Measurements from ENCODE around the gene AP1M1. TPM values are rescaled to one million over a fixed set of nuclear protein-coding genes. Genes with fewer than 3 reads are reported as not detected.
A peak's percentile ranks its signal among the peaks of the same experiment; 100 is the strongest.

AP1M1 gene
- total RNA-seq, 1 donor from 2014 or later: 84.5 TPM

DNA sequence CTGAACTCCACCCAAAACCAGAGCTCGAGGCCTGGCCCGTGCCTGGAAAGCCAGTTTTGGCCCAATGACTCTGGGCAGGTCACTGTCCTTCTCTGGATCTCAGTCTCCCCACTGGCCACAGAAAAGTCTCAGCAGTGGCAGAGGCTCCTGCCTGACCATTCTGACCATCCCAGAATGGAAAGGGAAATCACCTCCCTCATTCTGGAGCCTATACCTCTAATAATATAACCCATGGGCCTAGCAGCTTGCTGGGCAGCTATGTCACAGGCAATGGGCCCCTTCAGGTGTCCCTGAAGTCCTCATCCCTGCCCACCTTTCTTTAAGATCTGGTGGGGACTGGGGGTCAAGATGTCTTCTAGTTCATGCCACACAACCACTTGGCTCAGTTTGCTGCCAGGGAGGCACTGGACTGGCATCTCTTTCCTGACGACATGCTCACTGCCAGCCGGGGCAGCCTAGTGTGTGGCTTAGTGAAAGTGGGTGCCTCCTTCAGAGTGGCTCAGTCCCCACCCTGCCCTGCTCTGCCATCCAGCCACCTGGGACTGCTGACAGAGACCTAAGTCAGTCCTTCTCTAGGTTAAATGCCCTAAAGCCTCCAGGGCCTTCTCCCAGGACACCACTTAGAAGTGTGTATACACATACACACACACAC lies 62.6 kb downstream of the AP1M1 start:
- TF ChIP-seq, protein P1, sequence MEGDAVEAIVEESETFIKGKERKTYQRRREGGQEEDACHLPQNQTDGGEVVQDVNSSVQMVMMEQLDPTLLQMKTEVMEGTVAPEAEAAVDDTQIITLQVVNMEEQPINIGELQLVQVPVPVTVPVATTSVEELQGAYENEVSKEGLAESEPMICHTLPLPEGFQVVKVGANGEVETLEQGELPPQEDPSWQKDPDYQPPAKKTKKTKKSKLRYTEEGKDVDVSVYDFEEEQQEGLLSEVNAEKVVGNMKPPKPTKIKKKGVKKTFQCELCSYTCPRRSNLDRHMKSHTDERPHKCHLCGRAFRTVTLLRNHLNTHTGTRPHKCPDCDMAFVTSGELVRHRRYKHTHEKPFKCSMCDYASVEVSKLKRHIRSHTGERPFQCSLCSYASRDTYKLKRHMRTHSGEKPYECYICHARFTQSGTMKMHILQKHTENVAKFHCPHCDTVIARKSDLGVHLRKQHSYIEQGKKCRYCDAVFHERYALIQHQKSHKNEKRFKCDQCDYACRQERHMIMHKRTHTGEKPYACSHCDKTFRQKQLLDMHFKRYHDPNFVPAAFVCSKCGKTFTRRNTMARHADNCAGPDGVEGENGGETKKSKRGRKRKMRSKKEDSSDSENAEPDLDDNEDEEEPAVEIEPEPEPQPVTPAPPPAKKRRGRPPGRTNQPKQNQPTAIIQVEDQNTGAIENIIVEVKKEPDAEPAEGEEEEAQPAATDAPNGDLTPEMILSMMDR (IDR thresholded peaks at IDR 0.05): no peak
- TF ChIP-seq POLR2AphosphoS5 (IDR thresholded peaks at IDR 0.05; ENCODE audit: insufficient read depth in 1 of 2, low read depth in 1 of 2) (no peak), POLR2A (IDR thresholded peaks at IDR 0.05) (no peak)
- intact Hi-C loops (cut with DNase I): no loop called here
- Histone ChIP-seq H3K4me1 (peaks cover 9% of the 10 kb centered on the region), H3K36me3 (no peaks in the 10 kb centered on the region), H3K27me3 (no peaks in the 10 kb centered on the region), H3K9me3 (no peaks in the 10 kb centered on the region), H3K27ac (peak overlapping the region; percentile 63), H3K4me3 (no peak overlapping the region)
- no peak for DNase-seq (ENCODE audit: extremely low spot score in 2 of 2)

DNA sequence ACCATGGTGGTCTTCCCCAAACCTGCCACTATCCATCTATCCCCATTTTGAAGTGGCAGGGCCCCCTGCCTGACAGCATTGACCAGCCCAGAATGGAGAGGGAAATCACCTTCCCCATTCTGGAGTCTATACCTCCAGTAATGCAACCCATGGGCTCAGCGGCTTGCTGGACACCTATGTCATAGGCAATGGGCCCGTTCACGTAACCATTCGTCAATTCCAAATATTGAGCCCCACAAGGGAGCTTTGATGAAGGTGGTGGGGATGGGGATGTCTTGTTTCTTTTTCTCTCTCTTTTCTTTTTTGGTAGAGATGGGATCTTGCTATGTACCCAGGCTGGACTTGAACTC lies 63.1 kb downstream of the AP1M1 start:
- no peak for DNase-seq (ENCODE audit: extremely low spot score in 2 of 2)
- Histone ChIP-seq H3K4me1 (peaks cover 9% of the 10 kb centered on the region), H3K4me3 (no peak overlapping the region), H3K36me3 (no peaks in the 10 kb centered on the region), H3K27ac (no peak overlapping the region), H3K27me3 (no peaks in the 10 kb centered on the region), H3K9me3 (no peaks in the 10 kb centered on the region)
- intact Hi-C loops (cut with DNase I): no loop called here
- TF ChIP-seq, protein P1 (IDR thresholded peaks at IDR 0.05): no peak
- TF ChIP-seq POLR2AphosphoS5 (IDR thresholded peaks at IDR 0.05; ENCODE audit: insufficient read depth in 1 of 2, low read depth in 1 of 2) (no peak), POLR2A (IDR thresholded peaks at IDR 0.05) (no peak)

DNA sequence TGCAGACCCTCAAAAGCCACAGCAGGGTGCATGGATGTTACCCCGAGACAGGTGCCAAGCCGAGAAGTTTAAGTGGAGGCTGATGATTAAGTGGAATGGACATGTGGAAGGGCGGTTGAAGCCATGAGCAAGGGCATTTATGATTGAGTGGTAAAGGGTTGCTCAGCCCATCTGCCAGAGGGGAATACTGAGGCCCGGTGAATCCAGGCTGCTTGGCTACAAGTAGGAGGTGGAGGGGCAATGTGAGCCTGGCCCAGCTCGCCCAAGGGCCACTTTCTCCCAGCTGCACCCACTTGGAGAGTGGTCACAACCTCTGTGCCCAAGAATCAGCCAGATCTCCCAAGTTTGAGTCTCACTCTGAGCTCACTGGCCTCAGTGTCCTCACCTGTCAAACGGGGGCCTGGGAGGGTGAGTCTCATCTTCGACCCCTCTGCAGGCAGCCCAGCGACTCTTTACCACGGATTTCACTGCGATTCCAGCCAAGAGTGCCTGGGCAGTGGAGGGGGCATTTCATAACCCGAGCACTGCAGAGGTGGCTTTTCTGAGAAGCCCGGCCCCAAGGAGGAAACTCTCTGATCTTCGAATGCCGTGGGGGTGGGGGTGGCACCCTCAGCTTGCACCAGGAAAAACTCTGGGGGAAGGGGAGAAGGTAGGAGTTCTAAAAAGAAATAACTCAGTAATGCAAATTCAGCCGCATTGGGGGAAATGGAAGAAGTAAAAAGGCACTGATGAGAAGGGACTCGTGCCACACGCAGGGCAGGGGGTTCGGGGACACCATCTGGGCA lies 64.1 kb downstream of the AP1M1 start:
- no peaks in the 10 kb centered on the region for H3K36me3 ChIP-seq
- H3K4me1 ChIP-seq: peaks cover 9% of the 10 kb centered on the region
- H3K27ac ChIP-seq: no peak overlapping the region
- intact Hi-C loops (cut with DNase I): no loop called here
- no peaks in the 10 kb centered on the region for H3K27me3 ChIP-seq
- TF ChIP-seq POLR2AphosphoS5 (IDR thresholded peaks at IDR 0.05; ENCODE audit: insufficient read depth in 1 of 2, low read depth in 1 of 2) (no peak), POLR2A (IDR thresholded peaks at IDR 0.05) (no peak)
- TF ChIP-seq, protein P1 (IDR thresholded peaks at IDR 0.05): no peak
- no peak overlapping the region for H3K4me3 ChIP-seq
- DNase-seq (ENCODE audit: extremely low spot score in 2 of 2): no peak
- no peaks in the 10 kb centered on the region for H3K9me3 ChIP-seq

DNA sequence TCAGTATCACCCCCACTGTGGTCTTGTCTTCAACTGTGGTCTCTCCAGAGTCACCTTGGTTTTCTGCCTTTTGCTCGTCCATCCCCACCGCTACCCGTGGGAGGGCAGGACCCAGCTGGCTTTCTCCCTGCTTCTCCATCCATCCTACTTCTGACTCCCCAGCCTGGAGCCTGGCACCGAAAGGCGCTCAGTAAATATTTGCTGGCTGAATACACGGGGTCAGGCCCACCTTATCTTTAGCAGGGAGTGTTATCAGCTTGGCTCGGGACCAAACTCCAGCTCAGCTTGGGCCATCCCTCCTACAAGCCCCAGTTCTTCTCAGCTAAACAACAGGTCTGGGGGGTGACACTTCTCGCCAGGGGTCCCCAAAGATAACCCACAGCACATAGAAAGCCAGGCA lies 64.9 kb downstream of the AP1M1 start:
- H3K4me3 ChIP-seq: no peak overlapping the region
- TF ChIP-seq POLR2A (IDR thresholded peaks at IDR 0.05) (no peak), POLR2AphosphoS5 (IDR thresholded peaks at IDR 0.05; ENCODE audit: insufficient read depth in 1 of 2, low read depth in 1 of 2) (no peak)
- TF ChIP-seq, protein P1 (IDR thresholded peaks at IDR 0.05): no peak
- H3K27me3 ChIP-seq: no peaks in the 10 kb centered on the region
- DNase-seq (ENCODE audit: extremely low spot score in 2 of 2): no peak
- peaks cover 9% of the 10 kb centered on the region for H3K4me1 ChIP-seq
- no peaks in the 10 kb centered on the region for H3K9me3 ChIP-seq
- intact Hi-C loops (cut with DNase I): no loop called here
- H3K27ac ChIP-seq: no peak overlapping the region
- no peaks in the 10 kb centered on the region for H3K36me3 ChIP-seq

Measured in vagina (tissue), 2 donors.